H9 (cell line): ENCODE data around the gene LRCH4. TPM values are rescaled to one million over a fixed set of nuclear protein-coding genes. Genes with fewer than 3 reads are reported as not detected.

Experiments
- DNase-seq: peaks from one replicate; pipeline ENCODE4 v3.0.0-alpha.2; 2017
- H2AFZ ChIP-seq: one replicate; pipeline ENCODE4 v1.6.1; 2013; ENCODE audit warnings: mild to moderate bottlenecking, low read length, control low read depth, moderate library complexity
- H2AK5ac ChIP-seq: 2 replicates; pipeline ENCODE4 v1.6.1; 2013; ENCODE audit warnings: low read length, control low read depth, mixed read lengths; ENCODE audit not compliant: insufficient read length
- H2BK120ac ChIP-seq: one replicate; pipeline ENCODE4 v1.6.1; 2013; ENCODE audit warnings: low read depth, mild to moderate bottlenecking, low read length, control low read depth, inconsistent platforms; ENCODE audit not compliant: poor library complexity, severe bottlenecking
- H2BK12ac ChIP-seq: 2 replicates; pipeline ENCODE4 v1.6.1; 2013; ENCODE audit warnings: low read length, control low read depth, mixed read lengths, low read depth; ENCODE audit not compliant: insufficient read length
- H2BK15ac ChIP-seq: 2 replicates; pipeline ENCODE4 v1.6.1; 2013; ENCODE audit warnings: low read depth, low read length, control low read depth
- H2BK20ac ChIP-seq: one replicate; pipeline ENCODE4 v1.6.1; 2013; ENCODE audit warnings: low read depth, mild to moderate bottlenecking, low read length, control low read depth, inconsistent platforms; ENCODE audit not compliant: poor library complexity, severe bottlenecking
- H2BK5ac ChIP-seq: 2 replicates; pipeline ENCODE4 v1.6.1; 2013; ENCODE audit warnings: low read length, control low read depth, mixed read lengths; ENCODE audit not compliant: insufficient read length
- H3K14ac ChIP-seq: 2 replicates; pipeline ENCODE4 v1.6.1; 2013; ENCODE audit warnings: low read length, control low read depth; ENCODE audit not compliant: insufficient read depth
- H3K18ac ChIP-seq: 2 replicates; pipeline ENCODE4 v1.6.1; 2013; ENCODE audit warnings: low read depth, mild to moderate bottlenecking, mixed read lengths, low read length, control low read depth; ENCODE audit not compliant: insufficient read length
- H3K23ac ChIP-seq: 2 replicates; pipeline ENCODE4 v1.6.1; 2013; ENCODE audit warnings: low read length, control low read depth, mixed read lengths, low read depth; ENCODE audit not compliant: insufficient read length
- H3K23me2 ChIP-seq: 2 replicates; pipeline ENCODE4 v1.6.1; 2013; ENCODE audit warnings: low read depth, mild to moderate bottlenecking, mixed read lengths, low read length, control low read depth; ENCODE audit not compliant: insufficient read length, poor library complexity, severe bottlenecking
- H3K27ac ChIP-seq: 2 replicates; pipeline ENCODE4 v1.5.1; 2013; ENCODE audit warnings: low read length, control low read depth, mixed read lengths, low read depth; ENCODE audit not compliant: insufficient read length
- H3K27me3 ChIP-seq: 2 replicates; pipeline ENCODE4 v1.6.1; 2013; ENCODE audit warnings: low read length, control low read depth, inconsistent platforms; ENCODE audit not compliant: insufficient read depth
- H3K4ac ChIP-seq: 2 replicates; pipeline ENCODE4 v1.6.1; 2013; ENCODE audit warnings: low read depth, mild to moderate bottlenecking, control low read depth, inconsistent platforms, low read length, moderate library complexity
- H3K4me1 ChIP-seq: 2 replicates; pipeline ENCODE4 v1.6.1; 2013; ENCODE audit warnings: low read length, control low read depth, inconsistent platforms; ENCODE audit not compliant: insufficient read depth
- H3K4me2 ChIP-seq: 2 replicates; pipeline ENCODE4 v1.6.1; 2013; ENCODE audit warnings: low read length, control low read depth, mixed read lengths; ENCODE audit not compliant: insufficient read length, insufficient read depth
- H3K56ac ChIP-seq: 2 replicates; pipeline ENCODE4 v1.6.1; 2013; ENCODE audit warnings: low read depth, mild to moderate bottlenecking, mixed read lengths, low read length, control low read depth; ENCODE audit not compliant: insufficient read length
- H3K79me1 ChIP-seq: 2 replicates; pipeline ENCODE4 v1.6.1; 2013; ENCODE audit warnings: low read depth, mild to moderate bottlenecking, moderate library complexity, low read length, control low read depth, inconsistent platforms; ENCODE audit not compliant: insufficient read depth, poor library complexity, severe bottlenecking
- H3K79me2 ChIP-seq: 2 replicates; pipeline ENCODE4 v1.6.1; 2013; ENCODE audit warnings: low read length, control low read depth, inconsistent platforms; ENCODE audit not compliant: insufficient read depth
- H3K9ac ChIP-seq: 2 replicates; pipeline ENCODE4 v1.6.1; 2013; ENCODE audit warnings: low read length, control low read depth, mixed read lengths; ENCODE audit not compliant: insufficient read length; ENCODE audit errors: extremely low read depth
- H3K9me3 ChIP-seq: one replicate; pipeline ENCODE4 v1.6.1; 2013; ENCODE audit warnings: low read depth, low read length, inconsistent platforms; ENCODE audit not compliant: control insufficient read depth
- H3T11ph ChIP-seq: one replicate; pipeline ENCODE4 v1.6.1; 2013; ENCODE audit warnings: mild to moderate bottlenecking, low read length, control low read depth, inconsistent platforms
- H4K20me1 ChIP-seq: one replicate; pipeline ENCODE4 v1.6.1; 2013; ENCODE audit not compliant: control insufficient read depth, insufficient read length, insufficient read depth
- H4K5ac ChIP-seq: 2 replicates; pipeline ENCODE4 v1.6.1; 2013; ENCODE audit warnings: low read depth, mild to moderate bottlenecking, mixed read lengths, low read length, control low read depth; ENCODE audit not compliant: insufficient read length
- H4K8ac ChIP-seq: replicated peaks from 2 replicates; pipeline ENCODE4 v1.6.1; 2013; ENCODE audit warnings: low read length, control low read depth, mixed read lengths, low read depth; ENCODE audit not compliant: insufficient read length
- H4K91ac ChIP-seq: 2 replicates; pipeline ENCODE4 v1.6.1; 2013; ENCODE audit warnings: low read depth, mild to moderate bottlenecking, moderate library complexity, mixed read lengths, low read length, control low read depth; ENCODE audit not compliant: insufficient read length
- H3K27ac Mint-ChIP-seq, 3 experiments: 2 replicates in 2 of 3; 3 replicates in 1 of 3; pipeline ENCODE4 v1.8.0; 2020 to 2021; ENCODE audit warnings: mixed read lengths in 3 of 3, mild to moderate bottlenecking in 1 of 3, moderate library complexity in 1 of 3
- H3K27me3 Mint-ChIP-seq: 2 replicates; pipeline ENCODE4 v1.8.0; 2021; ENCODE audit warnings: low read depth, mild to moderate bottlenecking, moderate library complexity, mixed read lengths
- H3K36me3 Mint-ChIP-seq, 3 experiments: 2 replicates in 2 of 3; 3 replicates in 1 of 3; pipeline ENCODE4 v1.8.0; 2020 to 2021; ENCODE audit warnings: low read depth in 3 of 3, mixed read lengths in 3 of 3; ENCODE audit not compliant: insufficient read depth in 1 of 3
- H3K4me1 Mint-ChIP-seq, 2 experiments: 2 replicates each; pipeline ENCODE4 v1.8.0; 2020; ENCODE audit warnings: mixed read lengths in 2 of 2
- H3K4me3 Mint-ChIP-seq, 2 experiments: 2 replicates in 1 of 2; 3 replicates in 1 of 2; pipeline ENCODE4 v1.8.0; 2020 to 2021; ENCODE audit warnings: mild to moderate bottlenecking in 2 of 2, mixed read lengths in 2 of 2, moderate library complexity in 1 of 2
- H3K9me3 Mint-ChIP-seq, 2 experiments: 2 replicates in 1 of 2; 3 replicates in 1 of 2; pipeline ENCODE4 v1.8.0; 2020; ENCODE audit warnings: mild to moderate bottlenecking in 2 of 2, mixed read lengths in 2 of 2, moderate library complexity in 1 of 2
- WGBS: extraction: QIAGEN DNeasy Blood & Tissue Kit; methylation state at CpG from one replicate; pipeline ENCODE4 v1.1.7; 2013; ENCODE audit warnings: missing lambda C conversion rate, low lambda C conversion rate, mixed read lengths; ENCODE audit not compliant: insufficient read length; ENCODE audit errors: extremely low coverage; 5-methylcytosine and 5-hydroxymethylcytosine counted together
- total RNA-seq: library from RNA; stranded (reverse); gene quantifications from 2 replicates; pipeline ENCODE4 v1.2.1, GENCODE V29; 2021
- TF ChIP-seq, protein P1 (sequence below): fragments of 200-600 bp; sonication (generic); conservative IDR thresholded peaks from 3 replicates; pipeline ENCODE4 v1.8.0; 2021; ENCODE audit warnings: antibody characterized with exemption, mild to moderate bottlenecking

Gene LRCH4
- total RNA-seq, 1 experiment from 2014 or later, result 39.1 TPM

DNA sequence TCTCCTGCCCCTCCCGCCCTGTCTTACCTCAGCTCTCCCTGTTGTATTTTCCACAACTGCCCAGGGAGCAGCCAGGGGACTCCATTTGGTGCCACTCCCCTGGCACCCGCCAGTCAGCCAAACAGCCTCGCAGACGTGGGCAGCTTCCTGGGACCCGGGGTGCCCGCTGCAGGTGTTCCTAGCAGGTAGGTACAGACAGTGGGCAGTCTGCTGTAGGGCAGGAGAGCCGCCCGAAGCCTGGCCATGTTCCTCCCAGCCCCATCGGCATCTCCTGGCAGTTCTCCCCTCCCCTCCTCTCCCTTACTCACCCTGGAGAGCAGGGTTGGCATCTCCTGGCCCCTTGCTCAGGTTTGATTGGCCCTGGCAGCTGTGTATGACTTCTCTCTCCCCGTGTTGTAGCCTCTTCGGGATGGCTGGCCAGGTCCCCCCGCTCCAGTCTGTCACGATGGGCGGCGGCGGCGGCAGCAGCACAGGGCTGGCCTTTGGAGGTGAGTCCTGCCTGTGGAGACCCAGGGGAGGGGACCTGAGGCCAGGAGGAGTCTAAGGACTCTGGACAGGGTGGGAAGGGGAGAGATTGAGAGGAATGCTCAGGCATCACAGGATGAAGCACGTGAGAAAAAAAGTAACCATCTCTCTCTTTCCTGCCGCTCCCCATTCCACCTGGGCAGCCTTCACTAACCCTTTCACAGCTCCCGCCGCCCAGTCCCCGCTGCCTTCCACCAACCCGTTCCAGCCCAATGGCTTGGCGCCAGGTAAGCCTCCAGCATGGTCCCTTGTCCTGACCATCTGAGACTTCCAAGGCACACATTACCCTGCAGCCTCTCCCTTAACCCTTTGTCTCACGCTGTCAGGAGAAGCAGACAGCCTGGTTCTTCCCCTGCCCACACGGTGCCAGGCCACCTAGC is 23.5 kb downstream of the LRCH4 start:
- Histone ChIP-seq H3K4me1 (peaks cover 3% of the 10 kb centered on the region; the same call in 1 of the 2 replicates), H3K4ac (no peak overlapping the region), H2AK5ac (no peak overlapping the region), H3K79me1 (no peaks in the 10 kb centered on the region), H3K27me3 (no peaks in the 10 kb centered on the region), H2AFZ (no peak overlapping the region), H3K18ac (no peak overlapping the region), H2BK5ac (no peak overlapping the region), H2BK120ac (no peak overlapping the region), H3K4me2 (no peak overlapping the region), H3T11ph (no peak overlapping the region), H3K9me3 (no peaks in the 10 kb centered on the region), H4K5ac (no peak overlapping the region), H2BK15ac (no peak overlapping the region), H3K56ac (no peak overlapping the region), H3K23ac (no peak overlapping the region), H2BK20ac (no peak overlapping the region), H4K91ac (no peak overlapping the region), H3K9ac (no peak overlapping the region), H4K20me1 (no peaks in the 10 kb centered on the region), H3K14ac (no peak overlapping the region), H3K27ac (no peak overlapping the region), H3K79me2 (no peaks in the 10 kb centered on the region), H2BK12ac (no peak overlapping the region), H3K23me2 (no peaks in the 10 kb centered on the region), H4K8ac (no peak overlapping the region)
- no peaks in the 10 kb centered on the region for H3K9me3 Mint-ChIP-seq
- no peak overlapping the region for H3K27ac Mint-ChIP-seq
- TF ChIP-seq, protein P1, sequence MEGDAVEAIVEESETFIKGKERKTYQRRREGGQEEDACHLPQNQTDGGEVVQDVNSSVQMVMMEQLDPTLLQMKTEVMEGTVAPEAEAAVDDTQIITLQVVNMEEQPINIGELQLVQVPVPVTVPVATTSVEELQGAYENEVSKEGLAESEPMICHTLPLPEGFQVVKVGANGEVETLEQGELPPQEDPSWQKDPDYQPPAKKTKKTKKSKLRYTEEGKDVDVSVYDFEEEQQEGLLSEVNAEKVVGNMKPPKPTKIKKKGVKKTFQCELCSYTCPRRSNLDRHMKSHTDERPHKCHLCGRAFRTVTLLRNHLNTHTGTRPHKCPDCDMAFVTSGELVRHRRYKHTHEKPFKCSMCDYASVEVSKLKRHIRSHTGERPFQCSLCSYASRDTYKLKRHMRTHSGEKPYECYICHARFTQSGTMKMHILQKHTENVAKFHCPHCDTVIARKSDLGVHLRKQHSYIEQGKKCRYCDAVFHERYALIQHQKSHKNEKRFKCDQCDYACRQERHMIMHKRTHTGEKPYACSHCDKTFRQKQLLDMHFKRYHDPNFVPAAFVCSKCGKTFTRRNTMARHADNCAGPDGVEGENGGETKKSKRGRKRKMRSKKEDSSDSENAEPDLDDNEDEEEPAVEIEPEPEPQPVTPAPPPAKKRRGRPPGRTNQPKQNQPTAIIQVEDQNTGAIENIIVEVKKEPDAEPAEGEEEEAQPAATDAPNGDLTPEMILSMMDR, result no peak
- H3K36me3 Mint-ChIP-seq, result peaks cover 0 to 10% (median 4%) of the 10 kb centered on the region in 3 experiments; a peak in 3 of 7 replicates
- H3K4me3 Mint-ChIP-seq, result no peak overlapping the region
- no CpG with 5 or more reads among the region's 26 CpGs for WGBS
- peaks cover 8 to 11% of the 10 kb centered on the region in 2 experiments for H3K4me1 Mint-ChIP-seq
- no peaks in the 10 kb centered on the region for H3K27me3 Mint-ChIP-seq
- DNase-seq, result no peak
